Fibroblast of the aortic adventitia (primary cell): ENCODE results near the gene SLC6A3. TPM values are rescaled to one million over a fixed set of nuclear protein-coding genes. Genes with fewer than 3 reads are reported as not detected.
A peak's percentile ranks its signal among the peaks of the same experiment; 100 is the strongest.

ENCODE experiments used
- DNase-seq: peaks from one replicate; pipeline ENCODE4 v3.0.0-alpha.2; 2010; ENCODE audit warnings: low read depth
- H3K4me3 ChIP-seq: 2 replicates; pipeline ENCODE4 v1.5.1; 2011; ENCODE audit warnings: low read depth, mild to moderate bottlenecking, control low read depth, low read length, moderate library complexity
- total RNA-seq: library from RNA; depleted of rRNA; stranded (reverse); fragments of >200 nt; gene quantifications from 2 replicates; pipeline ENCODE4 v1.2.3, GENCODE V29; 2012; ENCODE audit warnings: low replicate concordance
- TF ChIP-seq, protein P1 (sequence below): IDR thresholded peaks from 2 replicates; pipeline ENCODE4 v1.5.1; 2011; ENCODE audit warnings: mild to moderate bottlenecking, low read length, control low read depth, inconsistent platforms; ENCODE audit not compliant: insufficient read depth

The SLC6A3 gene
- total RNA-seq, 1 donor, result not detected

DNA sequence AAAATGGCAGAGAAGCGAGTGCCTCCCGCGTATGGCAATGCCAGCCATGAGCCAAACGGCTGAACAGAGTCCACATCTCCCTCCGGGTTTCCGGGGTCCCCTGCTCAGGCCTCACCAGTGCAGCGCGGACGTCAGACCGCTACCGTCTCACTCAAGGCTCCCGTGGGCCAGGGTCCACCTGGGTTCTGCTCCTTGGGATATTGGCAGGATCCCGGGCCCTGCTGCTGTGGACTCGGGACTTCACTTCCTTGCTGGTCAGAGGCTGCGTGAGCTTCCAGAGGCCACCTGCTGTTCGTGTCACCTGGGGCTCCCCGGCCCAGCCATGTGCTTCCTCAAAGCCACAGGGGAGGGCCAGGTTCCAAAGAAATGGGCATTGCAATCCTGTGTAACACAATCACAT, 61.9 kb downstream of the SLC6A3 start:
- H3K4me3 ChIP-seq, result no peak overlapping the region
- TF ChIP-seq, protein P1, sequence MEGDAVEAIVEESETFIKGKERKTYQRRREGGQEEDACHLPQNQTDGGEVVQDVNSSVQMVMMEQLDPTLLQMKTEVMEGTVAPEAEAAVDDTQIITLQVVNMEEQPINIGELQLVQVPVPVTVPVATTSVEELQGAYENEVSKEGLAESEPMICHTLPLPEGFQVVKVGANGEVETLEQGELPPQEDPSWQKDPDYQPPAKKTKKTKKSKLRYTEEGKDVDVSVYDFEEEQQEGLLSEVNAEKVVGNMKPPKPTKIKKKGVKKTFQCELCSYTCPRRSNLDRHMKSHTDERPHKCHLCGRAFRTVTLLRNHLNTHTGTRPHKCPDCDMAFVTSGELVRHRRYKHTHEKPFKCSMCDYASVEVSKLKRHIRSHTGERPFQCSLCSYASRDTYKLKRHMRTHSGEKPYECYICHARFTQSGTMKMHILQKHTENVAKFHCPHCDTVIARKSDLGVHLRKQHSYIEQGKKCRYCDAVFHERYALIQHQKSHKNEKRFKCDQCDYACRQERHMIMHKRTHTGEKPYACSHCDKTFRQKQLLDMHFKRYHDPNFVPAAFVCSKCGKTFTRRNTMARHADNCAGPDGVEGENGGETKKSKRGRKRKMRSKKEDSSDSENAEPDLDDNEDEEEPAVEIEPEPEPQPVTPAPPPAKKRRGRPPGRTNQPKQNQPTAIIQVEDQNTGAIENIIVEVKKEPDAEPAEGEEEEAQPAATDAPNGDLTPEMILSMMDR, result no peak
- no peak for DNase-seq

DNA sequence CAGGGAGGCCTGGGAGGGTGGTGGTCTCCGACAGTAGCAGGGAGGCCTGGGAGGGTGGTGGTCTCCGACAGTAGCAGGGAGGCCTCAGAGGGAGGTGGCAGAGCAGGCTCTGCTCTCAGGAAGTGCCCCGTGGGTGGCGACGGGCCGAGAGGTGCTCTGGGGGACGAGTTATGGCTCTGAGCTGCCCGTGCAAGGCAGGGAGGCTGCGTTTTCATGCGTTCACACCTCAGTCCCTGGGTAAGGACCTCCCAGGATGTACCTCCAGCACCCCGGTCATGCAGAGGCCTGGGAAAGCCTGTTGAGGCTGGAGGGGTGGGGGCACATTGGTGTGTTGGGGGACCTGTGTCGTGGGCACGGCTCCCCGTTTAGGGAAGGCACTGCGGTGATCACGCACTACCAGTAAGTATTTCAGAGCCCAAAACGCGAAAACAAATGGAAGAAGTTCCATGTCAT, 63.0 kb downstream of the SLC6A3 start:
- DNase-seq, result no peak
- TF ChIP-seq, protein P1, result no peak

DNA sequence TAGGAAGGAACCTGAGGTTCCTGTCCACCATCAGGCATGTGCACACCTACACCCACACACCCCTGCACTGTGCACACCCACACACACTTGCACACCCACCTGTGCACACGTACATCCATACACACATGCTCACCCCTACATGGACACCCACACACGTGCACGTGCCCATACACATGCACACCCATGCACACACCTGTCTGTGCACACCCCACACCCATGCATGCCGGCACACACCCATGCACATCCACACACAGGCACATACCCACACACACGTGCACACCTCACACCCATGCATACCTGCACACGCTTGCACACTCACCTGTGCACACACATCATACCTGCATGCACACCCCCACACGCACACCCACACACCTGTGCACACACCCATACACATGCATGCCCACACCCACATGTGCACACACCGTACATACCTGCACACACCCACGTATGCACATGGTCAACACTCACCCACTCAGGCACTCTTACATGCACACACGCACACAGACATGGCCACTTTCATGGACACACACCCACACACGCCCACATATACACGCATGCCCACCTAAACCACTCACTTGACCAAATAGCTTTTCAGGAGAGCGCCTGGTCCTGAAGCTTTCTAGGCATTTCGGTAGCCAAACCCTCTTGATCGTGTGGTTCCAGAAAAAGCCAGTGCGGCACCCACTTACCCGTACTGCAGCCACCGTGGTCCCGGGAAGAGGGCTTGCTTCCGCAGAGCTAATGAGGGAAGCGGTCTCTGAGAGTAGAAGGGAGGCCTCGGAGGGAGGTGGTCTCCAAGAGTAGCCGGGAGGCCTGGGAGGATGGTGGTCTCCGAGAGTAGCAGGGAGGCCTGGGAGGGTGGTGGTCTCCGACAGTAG, 63.6 kb downstream of the SLC6A3 start:
- DNase-seq, result no peak
- TF ChIP-seq, protein P1, result no peak
- no peak overlapping the region for H3K4me3 ChIP-seq

More for the DNA sequence above, 63.0 kb downstream of the SLC6A3 start:
- no peak overlapping the region for H3K4me3 ChIP-seq

DNA sequence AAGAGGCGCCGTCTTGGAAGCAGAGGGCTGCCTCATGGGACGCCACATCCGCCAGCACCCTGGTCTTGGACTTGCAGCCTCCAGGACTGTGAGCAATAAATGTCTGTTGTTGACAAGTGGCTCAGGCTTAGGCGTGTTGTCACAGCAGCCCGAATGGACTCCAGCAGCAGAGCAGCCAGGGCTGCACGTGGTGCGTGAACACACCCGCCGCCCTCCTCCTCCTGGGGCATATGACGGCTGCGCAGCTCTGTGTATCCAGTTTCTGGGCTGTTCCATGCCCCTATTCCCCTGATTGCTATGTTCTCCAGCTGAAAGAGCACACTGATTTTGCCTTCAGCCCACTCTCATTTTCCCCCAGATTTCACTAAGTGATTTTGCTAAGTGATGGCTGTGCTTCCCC, 64.3 kb downstream of the SLC6A3 start:
- TF ChIP-seq, protein P1, result no peak
- no peak for DNase-seq
- no peak overlapping the region for H3K4me3 ChIP-seq

DNA sequence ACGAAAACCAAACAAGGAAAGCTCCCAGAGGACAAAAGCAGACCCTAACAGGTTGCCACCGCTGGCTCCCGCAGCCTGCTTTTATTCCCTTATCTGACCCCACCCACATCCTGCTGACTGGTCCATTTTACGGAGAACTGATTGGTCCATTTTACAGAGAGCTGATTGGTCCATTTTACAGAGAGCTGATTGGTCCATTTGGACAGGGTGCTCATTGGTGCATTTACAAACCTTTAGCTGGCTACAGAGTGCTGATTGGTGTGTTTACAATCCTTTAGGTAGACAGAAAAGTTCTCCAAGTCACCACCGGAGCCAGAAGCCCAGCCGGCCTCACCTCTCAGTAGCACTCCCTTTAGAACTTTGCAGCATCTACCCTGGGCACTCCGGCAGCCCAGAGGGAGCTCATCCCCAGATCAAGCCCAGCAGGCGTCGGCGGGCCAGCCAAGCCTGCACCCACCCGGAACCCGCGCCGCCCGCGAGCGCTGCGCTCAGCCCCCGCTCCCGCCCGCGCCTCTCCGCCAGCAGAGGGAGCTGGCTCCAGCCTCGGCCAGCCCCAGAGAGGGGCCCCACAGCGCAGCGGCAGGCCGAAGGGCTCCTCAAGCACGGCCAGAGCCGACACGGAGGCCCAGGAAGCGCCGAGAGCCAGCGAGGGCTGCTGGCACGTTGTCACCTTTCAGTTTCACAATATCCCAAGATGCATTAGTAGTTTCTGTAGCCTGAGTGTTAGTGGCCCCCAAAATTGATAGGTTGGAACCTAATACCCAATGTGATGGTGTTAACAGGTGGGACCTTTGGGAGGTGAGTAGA, 65.0 kb downstream of the SLC6A3 start:
- no peak overlapping the region for H3K4me3 ChIP-seq
- TF ChIP-seq, protein P1, result peak; percentile 46
- DNase-seq, result peak; percentile 33

DNA sequence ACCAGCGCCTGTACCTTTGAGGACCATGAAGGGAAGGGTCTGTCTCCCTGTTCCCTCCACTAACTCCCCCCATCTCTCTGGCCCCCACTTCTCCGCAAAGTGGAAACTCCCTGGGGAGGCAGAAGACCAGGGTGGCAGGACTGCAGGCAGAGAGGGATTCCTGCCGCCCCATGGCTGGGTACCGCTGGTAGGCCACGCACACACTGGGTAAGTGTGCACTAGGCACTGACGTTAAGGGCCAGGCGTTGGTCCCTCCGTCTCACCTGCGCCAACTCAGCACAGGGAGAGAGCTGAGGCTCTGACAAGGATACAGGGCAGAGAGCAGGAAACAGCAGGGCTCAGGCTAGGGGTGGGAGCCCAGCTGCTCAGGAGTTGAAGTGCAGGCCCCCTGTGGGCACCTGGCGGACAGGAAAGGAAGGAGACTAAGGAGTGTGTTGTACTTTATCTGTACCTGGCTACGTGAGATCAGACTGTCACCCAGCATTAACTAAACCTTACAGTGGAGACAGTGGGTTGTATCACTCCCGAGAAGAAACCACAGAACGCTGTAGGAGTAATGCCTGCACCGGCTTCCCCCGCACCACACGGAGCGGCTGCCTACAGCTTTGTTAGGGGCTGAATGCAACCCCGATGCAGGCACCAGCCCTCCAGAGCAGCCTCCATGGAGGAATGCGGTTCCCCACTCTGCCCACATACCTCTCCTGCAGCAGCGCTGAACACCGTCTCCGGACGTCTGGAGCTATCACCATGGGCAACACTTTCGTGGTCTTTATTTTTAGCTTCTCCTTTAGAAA, 66.2 kb downstream of the SLC6A3 start:
- H3K4me3 ChIP-seq, result no peak overlapping the region
- TF ChIP-seq, protein P1, result no peak
- DNase-seq, result no peak
